HG02973 (cell line): ENCODE measurements around the gene PRSS8.

Experiments
- ATAC-seq: cut with Tn5 transposase; IDR thresholded peaks from one replicate; pipeline ENCODE4 v1.9.1; 2021; ENCODE audit warnings: moderate library complexity; ENCODE audit not compliant: unreplicated experiment

PRSS8 gene

DNA sequence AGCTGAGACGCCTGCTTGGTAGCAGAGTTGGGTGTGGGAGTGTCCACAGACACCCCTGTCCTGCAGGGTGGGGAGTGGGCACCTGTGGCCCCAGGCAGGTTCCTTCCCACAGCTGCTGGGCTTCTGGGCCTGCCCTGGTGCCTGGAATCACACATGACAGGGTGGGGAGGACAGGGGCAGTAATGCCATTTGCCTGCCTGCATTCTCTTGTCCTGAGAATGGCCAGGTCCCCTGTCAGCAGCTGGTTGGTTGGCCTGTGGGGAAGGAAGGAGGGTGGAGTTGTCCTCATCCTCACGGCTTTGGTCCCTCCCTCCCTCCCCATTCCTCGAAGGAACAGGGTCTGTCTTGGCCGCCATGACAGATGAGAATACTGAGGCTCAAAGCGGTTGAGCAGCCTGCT, 52.0 kb downstream of the PRSS8 start:
- no peak for ATAC-seq

DNA sequence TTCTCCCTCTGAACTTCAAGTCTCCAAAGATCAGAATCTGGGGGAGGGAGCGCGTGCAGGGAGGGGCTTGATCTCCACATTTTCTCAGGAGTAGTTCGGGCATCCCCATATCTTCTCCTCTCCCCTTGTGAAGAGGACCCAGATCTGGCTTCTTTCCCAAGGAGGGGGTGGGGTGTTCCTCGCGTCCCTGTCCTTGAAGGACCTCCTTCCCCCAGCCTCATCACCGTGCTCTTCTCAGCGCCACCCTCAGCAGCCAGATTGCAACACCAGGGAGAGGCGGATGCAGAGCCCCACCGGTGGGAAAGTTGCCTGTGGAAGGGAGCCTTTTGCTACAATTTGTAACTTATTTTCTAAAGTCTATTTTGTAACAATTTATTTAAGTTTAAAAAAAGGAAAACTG, 52.4 kb downstream of the PRSS8 start:
- ATAC-seq = no peak

DNA sequence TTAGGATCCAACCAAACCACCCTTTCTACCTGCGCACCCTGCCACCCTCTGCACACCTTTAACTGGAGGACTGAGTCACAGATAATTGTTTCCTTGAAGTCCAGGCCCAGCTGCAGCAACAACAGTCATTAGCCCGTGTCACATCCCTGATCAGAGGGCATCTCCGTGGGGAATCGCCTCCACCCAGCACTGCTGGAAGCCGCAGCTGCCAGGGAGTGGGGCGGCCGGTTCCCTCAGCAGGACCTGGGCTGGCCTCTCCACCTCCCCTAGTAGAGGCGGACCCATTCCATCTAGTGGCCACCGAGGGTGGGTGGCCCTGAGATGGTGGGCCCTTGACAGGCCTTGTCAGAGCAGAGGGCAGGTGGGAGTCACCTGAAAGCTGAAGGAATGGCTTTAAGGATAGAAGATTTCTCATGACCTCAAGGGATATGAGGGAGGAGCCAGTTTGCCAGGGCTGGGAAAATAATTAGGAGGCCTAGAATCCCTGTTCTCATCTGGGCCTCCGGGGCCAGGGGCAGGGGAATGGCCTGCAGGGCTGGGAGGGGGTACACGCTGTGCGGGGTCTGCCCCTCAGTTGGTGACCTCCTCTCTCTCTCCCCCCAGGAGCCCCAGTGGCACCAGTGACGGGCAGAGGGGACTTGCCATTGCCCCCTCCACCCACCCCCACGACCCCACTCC, 53.0 kb downstream of the PRSS8 start:
- no peak for ATAC-seq
